Heart right ventricle (tissue), 16 donors: ENCODE data around the gene HERC3. TPM values are rescaled to one million over a fixed set of nuclear protein-coding genes. Genes with fewer than 3 reads are reported as not detected.

Experiments
- ATAC-seq, 8 donors: fragments of 200-7000 bp; cut with Tn5 transposase; one replicate each; pipeline ENCODE4 v1.9.1; 2020; ENCODE audit warnings: mild to moderate bottlenecking in 8 of 8, moderate library complexity in 8 of 8, moderate number of reproducible peaks in 1 of 8
- DNase-seq, 2 donors: peaks; one replicate each; pipeline ENCODE4 v3.0.0-alpha.2; 2020
- H3K27ac ChIP-seq, 10 donors: fragments of 200-600 bp; sonication (generic) in 2 of 10; one replicate each; pipeline versions ENCODE4 v1.5.0 to v1.8.0; 2020 to 2022; ENCODE audit warnings: mild to moderate bottlenecking in 3 of 10
- H3K27me3 ChIP-seq, 7 donors: fragments of 200-600 bp; one replicate each; pipeline ENCODE4 v1.8.0; 2021 to 2022; ENCODE audit warnings: mild to moderate bottlenecking in 2 of 7
- H3K36me3 ChIP-seq, 9 donors: fragments of 200-600 bp; sonication (generic) in 1 of 9; one replicate each; pipeline versions ENCODE4 v1.5.0 to v1.8.0; 2020 to 2022; ENCODE audit warnings: mild to moderate bottlenecking in 2 of 9
- H3K4me1 ChIP-seq, 9 donors: fragments of 200-600 bp; sonication (generic) in 1 of 9; one replicate each; pipeline versions ENCODE4 v1.5.0 to v1.8.0; 2020 to 2022; ENCODE audit warnings: mild to moderate bottlenecking in 4 of 9
- H3K4me3 ChIP-seq, 10 donors: fragments of 200-600 bp; sonication (generic) in 2 of 10; one replicate each; pipeline versions ENCODE4 v1.5.0 to v1.8.0; 2020 to 2022; ENCODE audit warnings: mild to moderate bottlenecking in 7 of 10, moderate library complexity in 2 of 10
- H3K9me3 ChIP-seq, 11 donors: fragments of 200-600 bp in 10 of 11; sonication (generic) in 2 of 11; one replicate each; pipeline versions ENCODE4 v1.5.0 to v1.8.0; 2013 to 2022; ENCODE audit warnings: mild to moderate bottlenecking in 2 of 11, control low read depth in 1 of 11, moderate library complexity in 1 of 11
- WGBS, 2 donors: extraction: QIAGEN DNeasy Blood & Tissue Kit; methylation state at CpG; one replicate each; pipeline ENCODE4 v1.1.7; 2013; ENCODE audit warnings: inconsistent platforms in 1 of 2; 5-methylcytosine and 5-hydroxymethylcytosine counted together
- intact Hi-C, 10 donors: fragments of 100-400 bp; cut with DNase I; formaldehyde crosslinking; loops; one replicate each; pipeline versions ENCODE4 v1.11.1 to v1.14.2; 2022
- polyA plus RNA-seq, 2 donors: library from polyadenylated mRNA; stranded (reverse); fragments of 200-250 nt; gene quantifications; one replicate each; pipeline ENCODE4 v1.2.3, GENCODE V29; 2013
- total RNA-seq, 10 donors: library from RNA; stranded (reverse); fragmentation: NEBNext Ultra II Directional in 3 of 10; extraction: Animal tissue kit (Norgen Biotek cat#: 25700) in 3 of 10; gene quantifications; one replicate each; pipeline versions ENCODE4 v1.2.1 to v1.2.4, GENCODE V29; 2021 to 2023
- TF ChIP-seq, protein P1 (sequence below), 9 donors: fragments of 200-600 bp; sonication (generic) in 2 of 9; IDR thresholded peaks; one replicate each; pipeline versions ENCODE4 v1.5.0 to v1.8.0; 2021 to 2022; ENCODE audit warnings: antibody characterized with exemption in 9 of 9, mild to moderate bottlenecking in 5 of 9, moderate library complexity in 1 of 9
- donor health status: Arrhythmogenic right ventricular cardiomyopathy.
- donor health status: ischemic (EF 13 %, LVEDD 7.1; RV severe dilation, severe dysfunction).
- donor health status: healthy with polysubstance abuse.
- donor health status: DM: no; HTN: yes; CAD: no.
- donor health status: DM: no; HTN: no; CAD: no.
- donor health status: ischemic (EF 25% LVEDD 6.9; RV normal size, moderate dysfunction).
- donor health status: ischemic (EF 25% LVEDD 5.7; RV mildly dilated, moderate dysfunction).
- donor health status: healthy.
- donor health status: DM: yes; HTN: yes; CAD: no.
- donor health status: Ischemic cardiomyopathy.
- donor health status: ischemic (EF 35%, LVEDD 5.7; RV mildly dilated, moderate dysfunction).
- donor health status: nonischemic (EF 11% LVEDD 7.7; RV severe dilation, severe dysfunction).
- donor health status: DM: yes; HTN: yes; CAD: no.
- donor health status: PGD.
- donor health status: ischemic (EF 29% LVEDD 5.4; RV normal size, mild dysfunction).
- donor health status: nonischemic (EF 23%, LVEDD 6.1; RV moderate dilation, normal function).

Gene HERC3
- total and polyA plus RNA-seq, 12 donors, result 8.5 to 62.6 (median 46.5) TPM

DNA sequence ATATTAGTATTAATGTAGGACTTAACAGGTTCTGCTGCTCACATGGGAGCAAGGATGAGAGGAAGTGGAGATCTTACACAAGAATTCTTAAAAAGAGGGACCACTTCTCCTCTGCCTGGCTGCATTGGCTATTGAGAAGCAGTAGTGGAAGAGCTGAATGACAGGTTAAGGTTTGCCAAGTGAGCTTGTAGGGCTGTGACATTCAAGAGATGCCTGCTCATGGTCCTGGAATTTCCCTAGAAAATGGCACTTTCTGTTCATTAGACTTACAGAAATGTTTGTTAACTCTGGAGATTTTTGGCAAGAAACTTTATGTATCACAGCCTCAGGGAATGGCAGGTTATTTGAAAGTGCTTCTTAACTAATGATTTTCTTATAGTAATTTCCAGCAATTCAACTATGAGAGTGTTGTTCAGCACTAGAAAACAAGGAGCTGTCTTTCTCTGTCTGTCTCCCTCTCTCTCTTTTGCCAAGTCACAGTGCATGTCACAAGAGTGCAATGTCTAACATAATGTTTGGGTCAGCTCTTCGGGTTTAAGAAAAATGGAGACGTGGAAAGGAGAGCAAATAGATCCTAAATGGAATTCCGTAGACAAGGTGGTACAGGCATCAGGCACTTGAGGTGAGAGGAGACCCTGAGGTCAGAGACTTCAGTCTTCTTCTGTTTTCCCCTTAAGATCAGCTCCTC is 113.7 kb downstream of the HERC3 start:
- H3K36me3 ChIP-seq, result peaks cover 0 to 90% (median 30%) of the 10 kb centered on the region in 9 donors
- intact Hi-C loops, result loop anchor here (1.0 to 10.0 kb wide), 8 partner anchors 61 to 319 kb away; no protein-coding TSS in a partner anchor
- H3K4me3 ChIP-seq, result no peak overlapping the region
- 69 to 73% methylated on average over 3 of the region's 3 CpGs for WGBS, 2 donors
- H3K4me1 ChIP-seq, result peaks cover 0 to 14% (median 8%) of the 10 kb centered on the region in 9 donors
- H3K9me3 ChIP-seq, result no peaks in the 10 kb centered on the region
- ATAC-seq (peak in 3 of 8 donors; percentile 8 to 38 (median 12)), DNase-seq (no peak)
- no peaks in the 10 kb centered on the region for H3K27me3 ChIP-seq
- TF ChIP-seq, protein P1, sequence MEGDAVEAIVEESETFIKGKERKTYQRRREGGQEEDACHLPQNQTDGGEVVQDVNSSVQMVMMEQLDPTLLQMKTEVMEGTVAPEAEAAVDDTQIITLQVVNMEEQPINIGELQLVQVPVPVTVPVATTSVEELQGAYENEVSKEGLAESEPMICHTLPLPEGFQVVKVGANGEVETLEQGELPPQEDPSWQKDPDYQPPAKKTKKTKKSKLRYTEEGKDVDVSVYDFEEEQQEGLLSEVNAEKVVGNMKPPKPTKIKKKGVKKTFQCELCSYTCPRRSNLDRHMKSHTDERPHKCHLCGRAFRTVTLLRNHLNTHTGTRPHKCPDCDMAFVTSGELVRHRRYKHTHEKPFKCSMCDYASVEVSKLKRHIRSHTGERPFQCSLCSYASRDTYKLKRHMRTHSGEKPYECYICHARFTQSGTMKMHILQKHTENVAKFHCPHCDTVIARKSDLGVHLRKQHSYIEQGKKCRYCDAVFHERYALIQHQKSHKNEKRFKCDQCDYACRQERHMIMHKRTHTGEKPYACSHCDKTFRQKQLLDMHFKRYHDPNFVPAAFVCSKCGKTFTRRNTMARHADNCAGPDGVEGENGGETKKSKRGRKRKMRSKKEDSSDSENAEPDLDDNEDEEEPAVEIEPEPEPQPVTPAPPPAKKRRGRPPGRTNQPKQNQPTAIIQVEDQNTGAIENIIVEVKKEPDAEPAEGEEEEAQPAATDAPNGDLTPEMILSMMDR (IDR thresholded peaks at IDR 0.05), result no peak
- peak overlapping the region in 1 of 10 donors; percentile 42 for H3K27ac ChIP-seq

DNA sequence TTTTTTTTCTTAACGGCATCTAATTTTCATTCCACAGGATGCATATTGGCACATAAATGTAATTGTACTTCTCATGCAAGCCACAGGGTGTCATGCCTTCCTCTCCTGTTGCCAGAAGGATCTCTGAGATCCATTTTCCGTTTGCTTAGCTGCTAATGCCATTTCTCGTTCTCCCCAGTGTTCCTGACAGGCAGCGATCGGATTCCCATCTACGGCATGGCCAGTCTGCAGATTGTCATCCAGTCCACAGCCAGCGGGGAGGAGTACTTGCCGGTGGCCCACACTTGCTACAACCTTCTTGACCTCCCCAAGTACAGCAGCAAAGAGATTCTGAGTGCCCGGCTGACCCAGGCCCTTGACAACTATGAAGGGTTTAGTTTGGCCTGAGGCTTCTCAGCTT is 114.3 kb downstream of the HERC3 start:
- Histone ChIP-seq H3K36me3 (peaks cover 0 to 95% (median 31%) of the 10 kb centered on the region in 9 donors), H3K4me3 (no peak overlapping the region)
- intact Hi-C loops, result loop anchor here (1.0 to 10.0 kb wide), 8 partner anchors 61 to 318 kb away; no protein-coding TSS in a partner anchor

DNA sequence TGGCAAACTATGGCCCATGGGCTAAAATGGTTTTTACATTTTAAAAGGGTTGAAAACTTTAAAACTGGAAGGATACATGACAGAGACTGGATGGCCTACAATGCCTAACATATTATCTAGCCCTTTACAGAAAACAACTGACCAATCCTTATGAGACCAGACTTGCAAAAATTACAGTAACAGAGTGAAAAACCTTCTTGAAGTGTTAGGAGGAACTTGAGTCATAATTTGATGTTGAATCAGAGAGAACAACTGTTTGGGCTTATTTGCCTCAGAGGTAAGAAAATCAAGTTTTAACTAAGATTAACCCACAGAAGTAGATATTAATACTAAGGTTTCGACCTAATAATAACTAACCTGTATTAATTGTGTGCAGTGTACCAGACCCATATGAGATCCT is 117.7 kb downstream of the HERC3 start:
- DNase-seq, result no peak
- ATAC-seq, result no peak
- TF ChIP-seq, protein P1 (IDR thresholded peaks at IDR 0.05), result no peak
- H3K27ac ChIP-seq, result no peak overlapping the region
- no peaks in the 10 kb centered on the region for H3K27me3 ChIP-seq
- H3K36me3 ChIP-seq, result peaks cover 0 to 85% (median 27%) of the 10 kb centered on the region in 9 donors
- H3K4me3 ChIP-seq, result no peak overlapping the region
- intact Hi-C loops, result loop anchor here (5.0 to 10.0 kb wide), 6 partner anchors 57 to 315 kb away; no protein-coding TSS in a partner anchor
- H3K9me3 ChIP-seq, result peaks cover 0 to 12% (median 0%) of the 10 kb centered on the region in 11 donors
- WGBS, 2 donors, result 95 to 97% methylated on average over 1 of the region's 1 CpG
- peaks cover 0 to 14% (median 8%) of the 10 kb centered on the region in 9 donors for H3K4me1 ChIP-seq

More for the DNA sequence above, 114.3 kb downstream of the HERC3 start:
- Histone ChIP-seq H3K4me1 (peaks cover 0 to 14% (median 8%) of the 10 kb centered on the region in 9 donors), H3K9me3 (no peaks in the 10 kb centered on the region), H3K27me3 (no peaks in the 10 kb centered on the region), H3K27ac (peak overlapping the region in 8 of 10 donors; percentile 20 to 63 (median 36))
- ATAC-seq (peak; percentile 64 to 92 (median 90)), DNase-seq (peak in 1 of 2 donors; percentile 20)
- WGBS, 2 donors, result 23 to 29% methylated on average over 9 of the region's 9 CpGs
- TF ChIP-seq, protein P1 (IDR thresholded peaks at IDR 0.05), result peak; percentile 28 to 77 (median 63)

DNA sequence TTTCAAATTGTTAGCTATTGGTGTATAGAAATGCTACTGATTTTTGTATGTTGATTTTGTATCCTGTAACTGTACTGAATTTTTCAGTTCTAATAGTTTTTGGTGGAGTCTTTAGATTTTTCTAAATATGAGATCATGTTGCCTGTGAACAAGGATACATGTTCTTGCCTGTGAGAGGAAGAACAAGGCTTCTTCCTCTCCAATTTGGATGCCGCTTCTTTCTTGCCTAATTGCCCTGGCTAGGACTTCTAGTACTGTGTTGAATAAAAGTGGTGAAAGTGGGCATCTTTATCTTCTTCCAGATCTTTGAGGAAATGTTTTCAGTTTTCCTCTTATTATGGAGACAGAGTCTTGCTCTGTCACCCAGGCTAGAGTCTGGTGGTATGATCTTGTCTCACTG is 121.5 kb downstream of the HERC3 start:
- Histone ChIP-seq H3K9me3 (peaks cover 0 to 42% (median 21%) of the 10 kb centered on the region in 11 donors), H3K27ac (no peak overlapping the region), H3K4me3 (no peak overlapping the region), H3K36me3 (peaks cover 0 to 83% (median 33%) of the 10 kb centered on the region in 9 donors), H3K27me3 (no peaks in the 10 kb centered on the region), H3K4me1 (peaks cover 0 to 2% (median 0%) of the 10 kb centered on the region in 9 donors)
- WGBS, 2 donors, result 92 to 97% methylated on average over 1 of the region's 1 CpG
- DNase-seq (no peak), ATAC-seq (no peak)
- TF ChIP-seq, protein P1 (IDR thresholded peaks at IDR 0.05), result no peak
- intact Hi-C loops, result loop anchor here in 1 of 10 donors (10.0 kb wide), 1 partner anchor 81 kb away; no protein-coding TSS in a partner anchor
